GM06990 (cell line): ENCODE results near the gene MMP10.
"Not testable (repeated sequence)": the region's sequence is repeated elsewhere in the genome, so short reads cannot be mapped to it uniquely, and the experiment has no call there.

Experiments
- DNase-seq: peaks from one replicate; pipeline ENCODE4 v3.0.0-alpha.2; 2011; ENCODE audit not compliant: insufficient read length; ENCODE audit errors: extremely low read depth
- H3K27me3 ChIP-seq: replicated peaks from 2 replicates; pipeline ENCODE4 v1.6.0; 2011; ENCODE audit warnings: low read length; ENCODE audit not compliant: control insufficient read depth, insufficient read depth
- H3K36me3 ChIP-seq: 2 replicates; pipeline ENCODE4 v1.5.1; 2011; ENCODE audit warnings: low read length; ENCODE audit not compliant: control insufficient read depth, insufficient read depth
- H3K4me3 ChIP-seq: replicated peaks from 2 replicates; pipeline ENCODE4 v1.5.1; 2011; ENCODE audit warnings: low read depth, mild to moderate bottlenecking, control low read depth, low read length
- TF ChIP-seq, protein P1 (sequence below): IDR thresholded peaks from 2 replicates; pipeline ENCODE4 v1.5.1; 2011; ENCODE audit warnings: low read length, control low read depth, mild to moderate bottlenecking, inconsistent platforms; ENCODE audit not compliant: insufficient read depth, poor library complexity, severe bottlenecking

The MMP10 gene

GRCh38 chr11:102733232-102733875 lies 47.1 kb downstream of the MMP10 start:
- H3K27me3 ChIP-seq = no peaks in the 10 kb centered on the region; the same call in 1 of the 2 replicates
- TF ChIP-seq, protein P1, sequence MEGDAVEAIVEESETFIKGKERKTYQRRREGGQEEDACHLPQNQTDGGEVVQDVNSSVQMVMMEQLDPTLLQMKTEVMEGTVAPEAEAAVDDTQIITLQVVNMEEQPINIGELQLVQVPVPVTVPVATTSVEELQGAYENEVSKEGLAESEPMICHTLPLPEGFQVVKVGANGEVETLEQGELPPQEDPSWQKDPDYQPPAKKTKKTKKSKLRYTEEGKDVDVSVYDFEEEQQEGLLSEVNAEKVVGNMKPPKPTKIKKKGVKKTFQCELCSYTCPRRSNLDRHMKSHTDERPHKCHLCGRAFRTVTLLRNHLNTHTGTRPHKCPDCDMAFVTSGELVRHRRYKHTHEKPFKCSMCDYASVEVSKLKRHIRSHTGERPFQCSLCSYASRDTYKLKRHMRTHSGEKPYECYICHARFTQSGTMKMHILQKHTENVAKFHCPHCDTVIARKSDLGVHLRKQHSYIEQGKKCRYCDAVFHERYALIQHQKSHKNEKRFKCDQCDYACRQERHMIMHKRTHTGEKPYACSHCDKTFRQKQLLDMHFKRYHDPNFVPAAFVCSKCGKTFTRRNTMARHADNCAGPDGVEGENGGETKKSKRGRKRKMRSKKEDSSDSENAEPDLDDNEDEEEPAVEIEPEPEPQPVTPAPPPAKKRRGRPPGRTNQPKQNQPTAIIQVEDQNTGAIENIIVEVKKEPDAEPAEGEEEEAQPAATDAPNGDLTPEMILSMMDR = peak; percentile 84
- H3K36me3 ChIP-seq = no peaks in the 10 kb centered on the region
- DNase-seq = peak; percentile 4
- H3K4me3 ChIP-seq = no peak overlapping the region

GRCh38 chr11:102730944-102731343 lies 49.5 kb downstream of the MMP10 start:
- peak; percentile 11 for DNase-seq
- not testable (repeated sequence) for H3K27me3 ChIP-seq, H3K36me3 ChIP-seq, H3K4me3 ChIP-seq

DNA sequence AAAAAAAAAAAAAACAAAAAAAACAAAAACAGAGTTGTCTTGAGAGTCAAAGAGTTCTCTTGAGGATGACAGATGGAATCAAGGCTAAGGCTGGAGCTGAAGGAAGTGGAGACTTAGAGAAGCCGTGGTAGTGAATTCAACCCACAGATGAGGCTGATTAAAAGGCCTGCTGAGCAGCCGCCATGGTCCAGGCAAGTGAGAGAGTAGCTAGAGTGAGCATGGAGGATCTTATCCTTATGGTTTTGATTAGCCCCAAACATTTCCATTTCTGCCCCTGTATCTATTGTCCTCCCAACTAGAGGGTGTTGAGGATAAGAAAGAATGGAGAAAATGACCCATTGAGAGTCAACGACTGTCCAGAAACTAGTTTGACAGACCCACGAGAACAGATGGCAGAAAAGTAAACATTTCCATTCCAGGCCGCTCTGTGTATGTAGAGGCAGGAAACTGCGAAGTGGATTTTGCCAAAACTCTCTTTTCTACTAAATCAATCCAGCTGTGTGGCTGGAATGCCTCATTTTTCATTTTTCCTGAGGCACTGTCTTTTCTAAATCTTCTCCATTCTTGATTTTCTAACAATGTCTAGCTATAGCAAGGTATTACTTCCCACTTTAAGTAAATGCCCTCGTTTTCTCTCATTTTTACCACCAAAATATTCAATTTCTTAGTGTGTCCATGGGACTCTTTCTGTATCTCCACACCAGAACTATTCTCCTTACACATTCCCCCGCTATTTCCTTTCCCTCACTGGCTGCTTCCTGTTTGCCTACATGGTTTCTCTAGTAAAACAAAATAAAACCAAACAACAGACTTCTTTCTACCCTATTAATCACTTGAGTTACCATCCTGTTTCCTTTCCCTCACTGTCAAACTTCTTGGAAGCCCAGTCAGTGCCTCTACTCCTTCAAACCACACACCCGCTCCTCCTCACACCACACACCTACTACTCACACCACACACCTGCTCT lies 50.3 kb downstream of the MMP10 start:
- no peaks in the 10 kb centered on the region; the same call in 1 of the 2 replicates for H3K27me3 ChIP-seq
- TF ChIP-seq, protein P1 = no peak
- DNase-seq = no peak
- H3K36me3 ChIP-seq = no peaks in the 10 kb centered on the region
- no peak overlapping the region for H3K4me3 ChIP-seq

DNA sequence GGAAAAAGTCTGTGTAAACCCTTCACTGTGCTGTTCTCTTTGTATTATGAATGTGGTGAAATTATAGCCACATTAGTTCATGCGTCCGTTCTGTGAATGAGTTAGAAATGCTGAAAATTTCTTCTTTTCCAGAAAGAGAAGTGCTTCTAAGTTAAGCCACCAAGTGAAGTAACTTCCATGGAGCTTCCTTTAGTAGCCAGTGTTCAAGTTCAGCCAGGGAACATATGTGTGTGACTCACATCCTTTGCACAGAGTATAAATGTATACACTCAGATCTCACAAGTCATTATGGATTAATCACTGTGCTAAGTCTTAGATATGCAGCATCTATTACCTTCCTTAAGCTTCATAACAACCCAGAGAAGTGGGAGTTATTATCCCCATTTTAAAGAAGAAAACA lies 52.5 kb downstream of the MMP10 start:
- Histone ChIP-seq H3K4me3 (no peak overlapping the region), H3K27me3 (no peaks in the 10 kb centered on the region; the same call in 1 of the 2 replicates), H3K36me3 (no peaks in the 10 kb centered on the region)
- DNase-seq = no peak
- TF ChIP-seq, protein P1 = no peak

DNA sequence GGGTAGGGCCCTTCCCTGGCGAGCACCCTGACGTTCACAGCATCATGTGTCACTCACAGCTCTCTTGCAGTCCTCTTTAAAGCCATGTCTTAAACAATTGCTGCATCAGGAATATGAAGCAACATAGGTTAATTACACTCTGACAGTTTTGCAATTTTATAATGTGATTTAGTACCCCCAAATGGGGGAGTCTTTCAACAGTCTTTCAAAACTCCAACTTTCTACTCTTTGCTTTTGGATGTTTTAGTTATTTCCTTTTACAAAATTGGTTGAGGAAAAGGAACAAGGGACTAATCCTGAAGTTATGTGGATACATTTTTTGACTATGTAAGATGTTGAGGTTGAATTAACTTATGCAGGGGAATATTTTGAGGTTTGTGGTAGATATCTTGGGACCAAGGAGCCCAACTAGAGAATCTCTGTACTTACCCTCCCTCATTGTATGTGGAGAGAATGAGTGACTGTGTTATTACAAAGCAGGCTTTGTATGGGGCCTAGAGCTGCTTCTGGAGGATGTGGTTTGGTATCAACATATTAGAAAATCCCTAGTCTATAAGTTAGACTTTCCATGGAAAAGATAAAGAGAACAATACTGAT lies 55.4 kb downstream of the MMP10 start, which contains the start of gene MMP8:
Gene MMP8 (minus strand): TSS at position 51 of the 597 bp plus-strand sequence. CDS start 99 bp downstream, outside the sequence.
- no peaks in the 10 kb centered on the region for H3K36me3 ChIP-seq
- H3K27me3 ChIP-seq = no peaks in the 10 kb centered on the region; the same call in 1 of the 2 replicates
- TF ChIP-seq, protein P1 = no peak
- no peak for DNase-seq
- H3K4me3 ChIP-seq = no peak within 1 kb of the TSS
